PC-3 (cell line): ENCODE measurements around the gene PRKAR1B.
"Not testable (repeated sequence)": the region's sequence is repeated elsewhere in the genome, so short reads cannot be mapped to it uniquely, and the experiment has no call there.

Experiments used
- EZH2 ChIP-seq: fragments of 300-600 bp; sonication (generic); IDR thresholded peaks from one replicate; pipeline ENCODE4 v1.6.1; 2017; ENCODE audit warnings: antibody characterized with exemption, mild to moderate bottlenecking, low read length; ENCODE audit not compliant: unreplicated experiment
- EZH2phosphoT487 ChIP-seq: fragments of 300-600 bp; sonication (generic); IDR thresholded peaks from 2 replicates; pipeline ENCODE4 v1.6.1; 2018; ENCODE audit warnings: mild to moderate bottlenecking, antibody characterized with exemption, low read length, borderline replicate concordance
- TF ChIP-seq, protein P1 (sequence below): fragments of 300-600 bp; sonication (generic); conservative IDR thresholded peaks from 2 replicates; pipeline ENCODE4 v1.5.1; 2017; ENCODE audit warnings: antibody characterized with exemption, low read depth, mild to moderate bottlenecking, low read length

DNA sequence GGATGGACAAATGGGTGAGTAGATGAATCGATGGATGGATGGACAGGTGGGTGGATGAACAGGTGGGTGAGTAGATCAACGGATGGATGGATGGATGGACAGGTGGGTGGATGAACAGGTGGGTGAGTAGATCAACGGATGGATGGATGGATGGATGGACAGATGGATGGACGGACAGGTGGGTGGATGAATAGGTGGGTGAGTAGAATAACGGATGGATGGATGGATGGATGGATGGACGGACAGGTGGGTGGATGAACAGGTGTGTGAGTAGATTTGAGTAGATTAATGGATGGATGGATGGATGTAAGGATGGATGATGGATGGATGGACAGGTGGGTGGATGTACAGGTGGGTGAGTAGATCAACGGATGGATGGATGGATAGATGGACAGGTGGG, 115.2 kb downstream of the PRKAR1B start:
- TF ChIP-seq, protein P1, sequence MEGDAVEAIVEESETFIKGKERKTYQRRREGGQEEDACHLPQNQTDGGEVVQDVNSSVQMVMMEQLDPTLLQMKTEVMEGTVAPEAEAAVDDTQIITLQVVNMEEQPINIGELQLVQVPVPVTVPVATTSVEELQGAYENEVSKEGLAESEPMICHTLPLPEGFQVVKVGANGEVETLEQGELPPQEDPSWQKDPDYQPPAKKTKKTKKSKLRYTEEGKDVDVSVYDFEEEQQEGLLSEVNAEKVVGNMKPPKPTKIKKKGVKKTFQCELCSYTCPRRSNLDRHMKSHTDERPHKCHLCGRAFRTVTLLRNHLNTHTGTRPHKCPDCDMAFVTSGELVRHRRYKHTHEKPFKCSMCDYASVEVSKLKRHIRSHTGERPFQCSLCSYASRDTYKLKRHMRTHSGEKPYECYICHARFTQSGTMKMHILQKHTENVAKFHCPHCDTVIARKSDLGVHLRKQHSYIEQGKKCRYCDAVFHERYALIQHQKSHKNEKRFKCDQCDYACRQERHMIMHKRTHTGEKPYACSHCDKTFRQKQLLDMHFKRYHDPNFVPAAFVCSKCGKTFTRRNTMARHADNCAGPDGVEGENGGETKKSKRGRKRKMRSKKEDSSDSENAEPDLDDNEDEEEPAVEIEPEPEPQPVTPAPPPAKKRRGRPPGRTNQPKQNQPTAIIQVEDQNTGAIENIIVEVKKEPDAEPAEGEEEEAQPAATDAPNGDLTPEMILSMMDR = not testable (repeated sequence)
- TF ChIP-seq EZH2, EZH2phosphoT487: not testable (repeated sequence)
